GM21381 (cell line): ENCODE data around the gene TMEM181.
"Not testable (repeated sequence)": the region's sequence is repeated elsewhere in the genome, so short reads cannot be mapped to it uniquely, and the experiment has no call there.

Experiments
- ATAC-seq: cut with Tn5 transposase; IDR thresholded peaks from one replicate; pipeline ENCODE4 v1.9.1; 2021; ENCODE audit warnings: mild to moderate bottlenecking, moderate library complexity; ENCODE audit not compliant: unreplicated experiment

Gene TMEM181

DNA sequence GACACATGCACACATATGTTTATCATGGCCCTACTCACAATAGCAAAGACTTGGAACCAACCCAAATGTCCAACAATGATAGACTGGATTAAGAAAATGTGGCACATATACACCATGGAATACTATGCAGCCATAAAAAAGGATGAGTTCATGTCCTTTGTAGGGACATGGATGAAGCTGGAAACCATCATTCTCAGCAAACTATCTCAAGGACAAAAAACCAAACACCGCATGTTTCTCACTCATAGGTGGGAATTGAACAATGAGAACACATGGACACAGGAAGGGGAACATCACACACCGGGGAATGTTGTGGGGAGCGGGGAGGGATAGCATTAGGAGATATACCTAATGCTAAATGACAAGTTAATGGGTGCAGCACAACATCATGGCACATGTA, 117.2 kb downstream of the TMEM181 start:
- ATAC-seq, result not testable (repeated sequence)

DNA sequence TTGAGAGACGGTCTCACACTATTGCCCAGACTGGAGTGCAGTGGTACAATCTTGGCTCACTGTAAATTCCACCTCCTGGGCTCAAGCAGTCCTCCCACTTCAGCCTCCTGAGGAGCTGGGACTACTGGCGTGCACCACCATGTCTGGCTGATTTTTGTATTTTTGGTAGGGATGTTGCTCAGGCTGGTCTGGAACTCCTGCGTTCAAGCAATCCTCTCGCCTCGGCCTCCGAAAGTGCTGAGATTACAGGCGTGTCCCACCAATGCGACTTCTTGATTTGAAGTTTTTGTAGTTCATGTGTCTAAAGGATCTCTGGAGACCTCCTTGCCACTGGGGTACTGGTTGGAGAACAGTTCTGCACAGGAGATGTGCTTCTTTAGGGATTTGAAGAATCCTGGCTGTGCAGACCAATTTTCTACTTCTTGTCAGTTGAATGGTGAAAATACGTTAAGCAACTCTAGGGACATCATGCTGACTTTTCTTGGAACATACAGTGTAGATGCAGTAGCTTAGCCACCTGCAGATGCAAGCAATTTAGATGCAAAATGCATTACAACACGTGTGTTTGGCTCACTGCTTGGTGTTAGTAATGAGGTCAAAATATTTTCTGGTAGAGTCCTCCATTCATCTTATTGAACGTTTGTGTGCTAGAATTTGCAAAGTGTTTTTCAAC, 118.2 kb downstream of the TMEM181 start:
- no peak for ATAC-seq

DNA sequence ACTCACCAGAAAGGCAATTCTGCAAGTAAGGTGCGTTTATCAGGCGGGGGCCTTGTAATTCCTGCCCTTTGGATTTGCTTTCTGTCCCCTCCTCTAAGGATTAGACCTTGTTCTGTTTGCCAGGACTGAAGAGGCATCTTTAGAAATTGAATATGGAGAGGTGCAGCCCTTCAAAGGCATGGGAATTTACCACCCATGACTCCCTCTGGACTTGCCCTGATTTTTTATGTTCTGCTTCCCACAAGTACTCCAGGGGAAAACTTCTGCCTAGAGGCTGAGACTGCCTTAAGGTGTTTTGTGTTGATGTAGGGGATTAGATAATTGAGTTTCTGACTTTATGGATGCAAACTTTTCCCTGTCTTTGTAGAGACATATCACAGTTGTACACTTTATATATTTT, 120.1 kb downstream of the TMEM181 start:
- no peak for ATAC-seq

DNA sequence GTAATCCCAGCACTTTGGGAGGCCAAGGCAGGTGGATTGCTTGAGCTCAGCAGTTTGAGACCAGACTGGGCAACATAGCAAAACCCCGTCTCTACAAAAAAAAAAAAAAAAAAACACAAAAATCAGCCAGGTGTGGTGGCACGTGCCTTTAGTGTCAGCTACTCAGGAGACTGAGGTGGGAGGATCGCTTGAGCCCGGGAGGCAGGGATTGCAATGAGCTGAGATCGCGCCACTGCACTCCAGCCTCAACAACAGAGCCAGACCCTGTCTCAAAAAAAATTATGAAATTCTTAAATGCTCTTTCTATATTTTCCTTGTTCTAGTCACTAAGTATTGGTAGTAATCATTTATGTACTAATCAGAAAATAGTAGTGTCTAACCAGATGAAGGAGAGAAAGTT, 120.6 kb downstream of the TMEM181 start:
- ATAC-seq, result no peak

DNA sequence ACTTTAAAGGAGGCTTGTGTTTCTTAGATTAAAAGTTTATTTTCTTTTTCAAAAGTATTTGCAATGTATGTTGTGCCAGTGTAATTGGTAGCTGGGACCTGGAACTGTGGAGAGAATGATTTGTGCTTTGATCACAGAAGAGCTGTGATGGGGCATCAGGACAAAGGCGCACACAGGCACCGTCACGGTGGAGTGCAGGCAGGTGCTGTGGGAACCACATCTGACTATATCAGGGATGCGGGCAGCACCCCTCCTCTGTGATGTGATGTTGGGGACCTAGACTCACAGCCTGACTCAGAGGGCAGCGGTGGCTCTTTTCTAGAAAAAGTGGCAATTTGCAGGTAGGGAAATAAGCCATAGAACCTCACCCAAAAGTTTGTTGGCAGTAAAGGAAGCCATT, 124.4 kb downstream of the TMEM181 start:
- ATAC-seq, result no peak

- ATAC-seq, result no peak
Observed at GRCh38 chr6:158684745-158685324, 124.9 kb downstream of the TMEM181 start.
